Measurements from ENCODE around the gene ATF4.
"Not testable (repeated sequence)": the region's sequence is repeated elsewhere in the genome, so short reads cannot be mapped to it uniquely, and the experiment has no call there.

ATF4 gene

GRCh38 chr22:39511226-39511625 lies 9.1 kb upstream of the ATF4 start:
- no peak for DNase-seq (ENCODE audit: low read depth)

- DNase-seq (ENCODE audit: low read depth) = no peak
These were observed 8.3 kb upstream of the ATF4 start for GRCh38 chr22:39512026-39512425.

DNA sequence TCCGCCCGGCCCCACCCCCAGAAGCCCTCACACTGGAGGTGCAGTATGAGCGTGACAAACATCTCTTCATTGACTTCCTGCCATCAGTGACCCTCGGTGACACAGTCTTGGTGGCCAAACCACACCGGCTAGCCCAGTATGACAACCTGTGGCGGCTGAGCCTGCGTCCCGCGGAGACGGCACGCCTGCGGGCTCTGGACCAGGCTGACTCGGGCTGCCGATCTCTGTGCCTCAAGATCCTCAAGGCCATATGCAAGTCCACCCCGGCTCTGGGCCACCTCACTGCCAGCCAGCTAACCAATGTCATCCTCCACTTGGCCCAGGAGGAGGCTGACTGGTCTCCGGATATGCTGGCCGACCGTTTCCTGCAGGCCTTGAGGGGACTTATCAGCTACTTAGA lies 6.6 kb upstream of the ATF4 start:
- no peak for DNase-seq (ENCODE audit: low read depth)

DNA sequence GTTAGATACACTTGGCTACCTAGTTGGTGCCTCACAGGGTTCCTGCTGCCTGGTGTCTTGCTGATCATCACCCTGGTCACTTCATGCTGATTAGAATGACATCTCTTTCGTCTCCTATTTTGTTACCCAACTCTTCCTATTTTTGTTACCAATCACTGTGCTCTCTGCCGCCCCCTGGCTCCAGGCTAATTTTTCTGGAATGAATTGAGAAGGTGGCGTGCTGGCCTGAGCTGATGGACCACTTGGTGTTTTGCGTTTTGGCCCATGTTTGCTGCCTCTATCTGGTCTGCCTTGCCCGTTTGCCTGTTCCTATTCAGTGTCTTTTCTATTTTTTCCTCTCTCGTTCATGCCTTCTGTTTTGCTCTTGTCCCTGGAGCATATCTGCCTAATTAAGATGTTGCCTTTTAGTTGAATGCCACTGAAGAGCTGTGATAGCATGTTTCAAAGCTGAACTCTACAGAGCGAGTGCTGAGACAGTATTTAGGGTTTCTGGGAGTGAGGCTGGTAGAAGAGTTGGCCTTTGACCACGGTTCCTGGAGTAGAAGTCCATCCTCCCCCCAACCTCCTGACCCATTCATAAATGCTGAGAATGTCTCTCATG lies 5.9 kb upstream of the ATF4 start:
- DNase-seq (ENCODE audit: low read depth) = peak; percentile 36

GRCh38 chr22:39515266-39516050 lies 4.9 kb upstream of the ATF4 start:
- DNase-seq (ENCODE audit: low read depth) = no peak

- no peak for DNase-seq (ENCODE audit: low read depth)
These were observed 2.9 kb upstream of the ATF4 start for GRCh38 chr22:39517470-39517869.

- no peak for DNase-seq (ENCODE audit: low read depth)
These were observed 2.1 kb upstream of the ATF4 start for GRCh38 chr22:39518144-39518786.

- peak; percentile 20 for DNase-seq (ENCODE audit: low read depth)
These were observed 1.2 kb upstream of the ATF4 start for GRCh38 chr22:39518996-39519680.

GRCh38 chr22:39519681-39520225 lies 609 bp upstream of the ATF4 start:
- DNase-seq (ENCODE audit: low read depth) = peak; percentile 95

DNA sequence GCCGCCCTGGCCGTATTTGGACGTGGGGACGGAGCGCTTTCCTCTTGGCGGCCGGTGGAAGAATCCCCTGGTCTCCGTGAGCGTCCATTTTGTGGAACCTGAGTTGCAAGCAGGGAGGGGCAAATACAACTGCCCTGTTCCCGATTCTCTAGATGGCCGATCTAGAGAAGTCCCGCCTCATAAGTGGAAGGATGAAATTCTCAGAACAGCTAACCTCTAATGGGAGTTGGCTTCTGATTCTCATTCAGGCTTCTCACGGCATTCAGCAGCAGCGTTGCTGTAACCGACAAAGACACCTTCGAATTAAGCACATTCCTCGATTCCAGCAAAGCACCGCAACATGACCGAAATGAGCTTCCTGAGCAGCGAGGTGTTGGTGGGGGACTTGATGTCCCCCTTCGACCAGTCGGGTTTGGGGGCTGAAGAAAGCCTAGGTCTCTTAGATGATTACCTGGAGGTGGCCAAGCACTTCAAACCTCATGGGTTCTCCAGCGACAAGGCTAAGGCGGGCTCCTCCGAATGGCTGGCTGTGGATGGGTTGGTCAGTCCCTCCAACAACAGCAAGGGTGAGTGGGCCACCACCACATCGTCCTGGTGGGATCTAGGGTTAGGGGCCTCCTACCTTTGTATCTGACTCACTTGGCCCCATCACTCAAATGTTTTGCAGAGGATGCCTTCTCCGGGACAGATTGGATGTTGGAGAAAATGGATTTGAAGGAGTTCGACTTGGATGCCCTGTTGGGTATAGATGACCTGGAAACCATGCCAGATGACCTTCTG lies 934 bp downstream of the ATF4 start:
- DNase-seq (ENCODE audit: low read depth) = not testable (repeated sequence)

GRCh38 chr22:39522091-39522490 lies 1.7 kb downstream of the ATF4 start:
- DNase-seq (ENCODE audit: low read depth) = not testable (repeated sequence)

DNA sequence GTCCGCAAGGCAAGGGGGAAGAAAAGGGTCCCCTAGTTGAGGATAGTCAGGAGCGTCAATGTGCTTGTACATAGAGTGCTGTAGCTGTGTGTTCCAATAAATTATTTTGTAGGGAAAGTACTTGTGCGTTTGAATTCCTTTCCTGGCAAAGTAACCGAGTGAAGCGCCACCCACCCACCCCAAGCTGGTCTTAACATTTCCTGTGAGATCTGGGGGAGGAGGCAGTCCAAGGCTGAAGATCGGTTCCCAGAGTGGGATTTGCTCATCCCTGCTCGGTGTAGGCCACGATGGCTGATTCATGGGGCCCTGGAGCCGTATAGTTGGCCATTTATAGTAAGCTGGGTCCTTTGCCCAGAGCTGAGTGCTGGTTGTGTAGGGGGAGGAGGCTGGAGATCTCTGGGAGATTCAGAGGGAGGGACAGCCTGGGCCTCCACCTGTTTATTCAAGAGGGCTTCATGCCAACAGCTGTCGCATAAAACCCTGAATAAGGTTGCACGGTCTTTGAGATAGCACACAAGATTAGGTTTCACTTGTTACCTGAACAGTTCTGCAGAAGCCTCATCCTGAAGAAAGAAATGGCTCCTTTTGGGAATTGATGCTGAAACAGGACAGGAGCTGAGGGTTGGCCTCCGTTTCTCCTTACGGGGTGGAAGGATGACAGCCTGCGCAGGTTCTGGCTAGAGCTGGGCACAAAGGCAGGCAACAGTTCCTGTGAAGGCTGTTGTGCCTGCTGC lies 2.4 kb downstream of the ATF4 start:
- no peak for DNase-seq (ENCODE audit: low read depth)

DNA sequence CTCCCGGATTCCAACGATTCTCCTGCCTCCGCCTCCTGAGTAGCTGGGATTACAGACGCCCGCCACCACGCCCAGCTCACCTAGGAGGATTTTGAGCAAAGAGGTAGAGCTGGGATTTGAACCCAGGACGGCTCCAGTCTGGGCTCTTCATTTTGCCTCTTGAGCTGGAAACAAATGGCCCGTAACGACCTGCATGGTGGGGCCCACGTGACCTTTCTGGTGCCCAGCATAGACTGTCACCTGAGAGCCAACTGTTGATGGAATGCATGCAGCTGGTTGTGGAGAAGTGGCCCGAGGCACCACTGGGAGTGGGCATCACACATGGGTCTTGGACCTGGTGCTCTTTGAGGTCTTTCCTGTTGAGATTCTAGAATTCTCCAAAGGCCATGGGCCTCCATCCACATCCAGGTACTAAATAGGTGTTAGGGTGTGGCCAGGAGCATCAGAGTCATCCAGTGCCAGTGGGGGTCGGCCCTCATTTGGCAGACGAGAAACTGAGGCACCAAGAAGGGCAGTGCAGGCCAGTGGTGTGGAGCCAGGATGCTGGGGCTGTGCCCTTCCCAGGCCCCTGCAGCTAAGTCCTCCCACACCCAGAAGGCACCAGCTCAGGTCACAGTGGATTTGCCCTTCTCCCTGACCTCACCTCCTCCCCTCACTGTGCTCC lies 3.9 kb downstream of the ATF4 start:
- DNase-seq (ENCODE audit: low read depth) = no peak

- no peak for DNase-seq (ENCODE audit: low read depth)
These were observed 4.6 kb downstream of the ATF4 start for GRCh38 chr22:39524753-39525657.

DNA sequence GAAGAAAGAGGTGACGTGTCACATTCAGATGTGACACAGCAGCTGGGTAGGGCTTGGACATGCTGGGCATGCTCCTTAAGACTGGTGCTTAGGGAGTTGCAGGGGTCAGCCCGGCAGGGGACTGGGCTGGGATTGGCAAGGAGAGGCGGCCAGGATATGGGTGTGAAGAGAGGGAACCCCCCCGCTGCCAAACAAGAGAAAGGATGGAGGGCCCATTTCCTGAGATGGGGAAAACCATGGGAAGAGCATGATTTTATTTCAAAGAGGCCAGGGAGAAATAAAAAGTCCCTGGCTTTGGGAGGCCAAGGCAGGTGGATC lies 5.3 kb downstream of the ATF4 start:
- DNase-seq (ENCODE audit: low read depth) = no peak

DNA sequence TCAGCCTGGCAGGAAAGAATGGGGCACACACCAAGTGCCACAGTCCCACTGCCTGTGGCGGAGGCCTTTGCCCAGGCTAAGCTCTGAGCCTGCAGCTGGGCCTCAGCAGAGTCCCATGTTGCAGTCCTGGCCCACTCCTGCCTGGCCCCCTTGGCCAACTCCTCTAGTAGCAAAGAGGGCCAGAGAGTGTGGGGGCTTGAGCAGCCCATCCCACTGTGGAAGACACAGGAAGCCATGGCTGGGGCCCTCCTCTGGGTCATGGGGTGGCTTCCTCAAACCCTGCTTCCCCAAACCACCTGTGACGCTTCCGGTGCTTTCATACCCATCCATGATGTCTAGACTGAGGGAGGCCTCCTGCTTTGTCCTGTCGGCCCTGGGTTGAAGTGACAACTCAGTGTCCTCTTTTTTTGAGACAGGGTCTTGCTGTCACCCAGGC lies 6.4 kb downstream of the ATF4 start:
- DNase-seq (ENCODE audit: low read depth) = no peak

GRCh38 chr22:39527481-39527961 lies 7.2 kb downstream of the ATF4 start:
- no peak for DNase-seq (ENCODE audit: low read depth)

GRCh38 chr22:39528080-39528661 lies 7.8 kb downstream of the ATF4 start:
- DNase-seq (ENCODE audit: low read depth) = no peak
